HepG2 (cell line): ENCODE data around the gene C22orf15. TPM values are rescaled to one million over a fixed set of nuclear protein-coding genes. Genes with fewer than 3 reads are reported as not detected.
A peak's percentile ranks its signal among the peaks of the same experiment; 100 is the strongest.

Experiments used
- ATAC-seq: fragments of 200-7000 bp; cut with Tn5 transposase; 3 replicates; pipeline ENCODE4 v1.9.1; 2020; ENCODE audit warnings: mild to moderate bottlenecking, moderate library complexity
- BruUV-seq: library from RNA; stranded (reverse); fragments of 400-500 nt; replicated peaks from 2 replicates; lab custom pipeline; 2021; lab: Mats Ljungman, UMichigan
- CTCF ChIA-PET: fragments of 300-600 bp; formaldehyde crosslinking; extraction: SDS; loops from one replicate; lab custom pipeline; 2021; ENCODE audit warnings: low total read pairs, inconsistent platforms, low intra/inter-chr PET ratio; lab: Yijun Ruan, JAX
- POLR2A ChIA-PET: fragments of 350-600 bp; sonication (Branson Sonifier 250); formaldehyde crosslinking; loops from one replicate; lab custom pipeline; 2020; ENCODE audit warnings: antibody characterized with exemption, inconsistent platforms; lab: Yijun Ruan, JAX
- DNase-seq: peaks from one replicate; pipeline ENCODE4 v3.0.0-alpha.2; 2015; ENCODE audit warnings: low spot score
- FAIRE-seq: peaks from 3 replicates; lab custom pipeline; 2011; peaks lifted over from hg19 to GRCh38; lab: Jason Lieb, UNC
- H2AFZ ChIP-seq: one replicate; pipeline ENCODE4 v1.6.1; 2011; ENCODE audit warnings: low read length, inconsistent platforms
- H3K27ac ChIP-seq: fragments of 300-600 bp; 3 replicates; pipeline ENCODE4 v1.8.0; 2011; ENCODE audit warnings: mixed run types, mild to moderate bottlenecking, mixed read lengths, low read length, inconsistent platforms; ENCODE audit not compliant: insufficient read depth; ENCODE audit errors: extremely low read length
- H3K27me3 ChIP-seq, 2 experiments: fragments of 200-600 bp in 1 of 2; 2 replicates in 1 of 2; 3 replicates in 1 of 2; pipeline versions ENCODE4 v1.6.0 to v1.8.0; 2011; ENCODE audit warnings: low read length in 2 of 2, mild to moderate bottlenecking in 2 of 2, moderate library complexity in 2 of 2, inconsistent platforms in 1 of 2; ENCODE audit not compliant: insufficient read depth in 2 of 2, control insufficient read depth in 1 of 2
- H3K36me3 ChIP-seq, 2 experiments: fragments of 200-600 bp in 1 of 2; replicated peaks in 1 of 2; 2 replicates in 1 of 2; 3 replicates in 1 of 2; pipeline versions ENCODE4 v1.5.1 to v1.8.0; 2011; ENCODE audit warnings: low read length in 2 of 2, inconsistent platforms in 1 of 2; ENCODE audit not compliant: insufficient read depth in 2 of 2, control insufficient read depth in 1 of 2
- H3K4me1 ChIP-seq: 2 replicates; pipeline ENCODE4 v1.5.1; 2012; ENCODE audit warnings: low read length, inconsistent platforms; ENCODE audit not compliant: insufficient read depth
- H3K4me2 ChIP-seq: 2 replicates; pipeline ENCODE4 v1.6.0; 2011; ENCODE audit warnings: low read depth, low read length, inconsistent platforms
- H3K4me3 ChIP-seq, 3 experiments: fragments of 200-600 bp in 1 of 3; sonication (generic), shearing (Covaris generic) in 1 of 3; replicated peaks in 1 of 3; 2 replicates each; pipeline ENCODE4 v1.5.1; 2011 to 2016; ENCODE audit warnings: low read length in 3 of 3, inconsistent platforms in 2 of 3, low read depth in 2 of 3, mild to moderate bottlenecking in 2 of 3, control low read depth in 1 of 3, mixed read lengths in 1 of 3; ENCODE audit not compliant: insufficient read depth in 1 of 3
- H3K79me2 ChIP-seq: one replicate; pipeline ENCODE4 v1.6.1; 2011; ENCODE audit warnings: low read length, inconsistent platforms; ENCODE audit not compliant: insufficient read depth
- H3K9ac ChIP-seq: 2 replicates; pipeline ENCODE4 v1.6.0; 2011; ENCODE audit warnings: mild to moderate bottlenecking, low read depth, low read length, inconsistent platforms; ENCODE audit not compliant: insufficient read depth
- H3K9me3 ChIP-seq: 2 replicates; pipeline ENCODE4 v1.5.1; 2012; ENCODE audit warnings: mild to moderate bottlenecking, low read length
- H4K20me1 ChIP-seq: 2 replicates; pipeline ENCODE4 v1.6.0; 2011; ENCODE audit warnings: inconsistent platforms, mild to moderate bottlenecking, low read length, moderate library complexity; ENCODE audit not compliant: insufficient read depth
- HNRNPLL ChIP-seq: fragments of 200-400 bp; formaldehyde crosslinking; IDR thresholded peaks from 2 replicates; pipeline ENCODE4 v1.6.1; 2017; ENCODE audit warnings: mild to moderate bottlenecking, low read depth, low read length; ENCODE audit not compliant: poor library complexity, severe bottlenecking
- ZNF768 ChIP-seq: sonication (generic); formaldehyde crosslinking; IDR thresholded peaks from 2 replicates; pipeline ENCODE4 v1.4.0; 2020; ENCODE audit warnings: missing genetic modification reagents
- WGBS: methylation state at CpG from one replicate; pipeline ENCODE4 v1.1.6; 2017; ENCODE audit warnings: low lambda C conversion rate; 5-methylcytosine and 5-hydroxymethylcytosine counted together
- in situ Hi-C: cut with HindIII; loops from 2 replicates; pipeline ENCODE4 v1.10.0; 2017; ENCODE audit warnings: low pct_unique_long_range_greater_than_20kb; ENCODE audit not compliant: extremely low pct_ligation_motif_present
- intact Hi-C: fragments of 100-400 bp; cut with micrococcal nuclease; formaldehyde crosslinking; loops from one replicate; pipeline ENCODE4 v1.10.0; 2022; ENCODE audit not compliant: unreplicated experiment
- polyA plus RNA-seq, 8 experiments: library from polyadenylated mRNA; depleted of rRNA in 3 of 8; stranded (reverse) in 7 of 8; unstranded in 1 of 8; fragments of >200 nt; fragmentation: Illumina TruSeq in 4 of 8; extraction: Trizol in 4 of 8; gene quantifications; 2 replicates each; pipeline versions ENCODE4 v1.2.1 to v1.2.3, GENCODE V29; 2011 to 2016; ENCODE audit warnings: low read depth in 4 of 8, missing spikeins in 1 of 8, mixed read lengths in 1 of 8; ENCODE audit not compliant: insufficient read depth in 1 of 8
- total RNA-seq, 5 experiments: library from RNA; depleted of rRNA; stranded (reverse); fragments of >200 nt; fragmentation: Illumina TruSeq; extraction: Trizol; gene quantifications; 2 replicates each; pipeline ENCODE4 v1.2.3, GENCODE V29; 2016; ENCODE audit warnings: low read depth in 1 of 5
- TF ChIP-seq, protein P1 (sequence below): sonication (generic); formaldehyde crosslinking; IDR thresholded peaks from 2 replicates; pipeline ENCODE4 v1.5.1; 2020; ENCODE audit warnings: mild to moderate bottlenecking, missing genetic modification reagents, moderate library complexity
- TF ChIP-seq, protein P2 (sequence below): sonication (generic); formaldehyde crosslinking; IDR thresholded peaks from 2 replicates; pipeline ENCODE4 v1.4.0; 2020; ENCODE audit warnings: missing genetic modification reagents
- TF ChIP-seq, protein P3 (sequence below): sonication (generic); formaldehyde crosslinking; IDR thresholded peaks from 2 replicates; pipeline ENCODE4 v1.5.0; 2020; ENCODE audit warnings: missing genetic modification reagents
- TF ChIP-seq, protein P4 (sequence below): sonication (generic); formaldehyde crosslinking; IDR thresholded peaks from one replicate; pipeline ENCODE4 v1.5.1; 2020; ENCODE audit warnings: mild to moderate bottlenecking, missing genetic modification reagents; ENCODE audit errors: not compliant biosample characterization

Gene C22orf15
- total and polyA plus RNA-seq, 2 of the 13 experiments (the other 11 are each of a cell fraction or from before 2014, with no cell fraction given), result not detected

DNA sequence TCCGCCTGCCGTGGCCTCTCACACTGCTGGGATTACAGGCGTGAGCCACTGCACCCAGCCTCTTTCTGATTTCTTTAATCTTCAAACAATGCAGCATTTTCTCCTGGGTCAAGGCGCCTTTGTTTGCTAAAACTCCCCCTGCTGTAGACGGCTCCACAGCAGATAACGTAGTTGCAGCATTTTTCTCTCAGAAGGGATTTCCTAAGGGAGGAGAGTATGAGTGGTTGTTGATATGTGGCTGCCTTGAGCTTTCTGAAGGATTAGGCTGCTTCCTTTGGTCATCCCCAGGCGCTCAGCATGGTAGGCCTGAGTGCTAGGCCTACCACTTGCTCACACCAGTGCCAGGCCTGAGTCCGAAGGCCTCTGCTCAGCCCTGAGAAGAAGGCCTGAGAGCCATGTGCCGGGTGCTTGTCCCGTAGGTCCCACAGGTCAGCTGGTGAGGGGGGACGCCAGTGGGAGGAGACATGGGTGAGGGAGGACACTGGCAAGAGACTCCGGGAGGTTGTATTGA, 42.0 kb downstream of the C22orf15 start (continued):
- no peak for TF ChIP-seq ZNF768 (CRISPR knock-in tag)
- TF ChIP-seq, protein P1, sequence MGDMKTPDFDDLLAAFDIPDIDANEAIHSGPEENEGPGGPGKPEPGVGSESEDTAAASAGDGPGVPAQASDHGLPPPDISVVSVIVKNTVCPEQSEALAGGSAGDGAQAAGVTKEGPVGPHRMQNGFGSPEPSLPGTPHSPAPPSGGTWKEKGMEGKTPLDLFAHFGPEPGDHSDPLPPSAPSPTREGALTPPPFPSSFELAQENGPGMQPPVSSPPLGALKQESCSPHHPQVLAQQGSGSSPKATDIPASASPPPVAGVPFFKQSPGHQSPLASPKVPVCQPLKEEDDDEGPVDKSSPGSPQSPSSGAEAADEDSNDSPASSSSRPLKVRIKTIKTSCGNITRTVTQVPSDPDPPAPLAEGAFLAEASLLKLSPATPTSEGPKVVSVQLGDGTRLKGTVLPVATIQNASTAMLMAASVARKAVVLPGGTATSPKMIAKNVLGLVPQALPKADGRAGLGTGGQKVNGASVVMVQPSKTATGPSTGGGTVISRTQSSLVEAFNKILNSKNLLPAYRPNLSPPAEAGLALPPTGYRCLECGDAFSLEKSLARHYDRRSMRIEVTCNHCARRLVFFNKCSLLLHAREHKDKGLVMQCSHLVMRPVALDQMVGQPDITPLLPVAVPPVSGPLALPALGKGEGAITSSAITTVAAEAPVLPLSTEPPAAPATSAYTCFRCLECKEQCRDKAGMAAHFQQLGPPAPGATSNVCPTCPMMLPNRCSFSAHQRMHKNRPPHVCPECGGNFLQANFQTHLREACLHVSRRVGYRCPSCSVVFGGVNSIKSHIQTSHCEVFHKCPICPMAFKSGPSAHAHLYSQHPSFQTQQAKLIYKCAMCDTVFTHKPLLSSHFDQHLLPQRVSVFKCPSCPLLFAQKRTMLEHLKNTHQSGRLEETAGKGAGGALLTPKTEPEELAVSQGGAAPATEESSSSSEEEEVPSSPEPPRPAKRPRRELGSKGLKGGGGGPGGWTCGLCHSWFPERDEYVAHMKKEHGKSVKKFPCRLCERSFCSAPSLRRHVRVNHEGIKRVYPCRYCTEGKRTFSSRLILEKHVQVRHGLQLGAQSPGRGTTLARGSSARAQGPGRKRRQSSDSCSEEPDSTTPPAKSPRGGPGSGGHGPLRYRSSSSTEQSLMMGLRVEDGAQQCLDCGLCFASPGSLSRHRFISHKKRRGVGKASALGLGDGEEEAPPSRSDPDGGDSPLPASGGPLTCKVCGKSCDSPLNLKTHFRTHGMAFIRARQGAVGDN, result 0 out of 2 replicates have a peak, but pooled peaks have one; percentile 12
- TF ChIP-seq, protein P2, sequence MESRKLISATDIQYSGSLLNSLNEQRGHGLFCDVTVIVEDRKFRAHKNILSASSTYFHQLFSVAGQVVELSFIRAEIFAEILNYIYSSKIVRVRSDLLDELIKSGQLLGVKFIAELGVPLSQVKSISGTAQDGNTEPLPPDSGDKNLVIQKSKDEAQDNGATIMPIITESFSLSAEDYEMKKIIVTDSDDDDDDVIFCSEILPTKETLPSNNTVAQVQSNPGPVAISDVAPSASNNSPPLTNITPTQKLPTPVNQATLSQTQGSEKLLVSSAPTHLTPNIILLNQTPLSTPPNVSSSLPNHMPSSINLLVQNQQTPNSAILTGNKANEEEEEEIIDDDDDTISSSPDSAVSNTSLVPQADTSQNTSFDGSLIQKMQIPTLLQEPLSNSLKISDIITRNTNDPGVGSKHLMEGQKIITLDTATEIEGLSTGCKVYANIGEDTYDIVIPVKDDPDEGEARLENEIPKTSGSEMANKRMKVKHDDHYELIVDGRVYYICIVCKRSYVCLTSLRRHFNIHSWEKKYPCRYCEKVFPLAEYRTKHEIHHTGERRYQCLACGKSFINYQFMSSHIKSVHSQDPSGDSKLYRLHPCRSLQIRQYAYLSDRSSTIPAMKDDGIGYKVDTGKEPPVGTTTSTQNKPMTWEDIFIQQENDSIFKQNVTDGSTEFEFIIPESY (CRISPR knock-in tag), result peak; percentile 96

DNA sequence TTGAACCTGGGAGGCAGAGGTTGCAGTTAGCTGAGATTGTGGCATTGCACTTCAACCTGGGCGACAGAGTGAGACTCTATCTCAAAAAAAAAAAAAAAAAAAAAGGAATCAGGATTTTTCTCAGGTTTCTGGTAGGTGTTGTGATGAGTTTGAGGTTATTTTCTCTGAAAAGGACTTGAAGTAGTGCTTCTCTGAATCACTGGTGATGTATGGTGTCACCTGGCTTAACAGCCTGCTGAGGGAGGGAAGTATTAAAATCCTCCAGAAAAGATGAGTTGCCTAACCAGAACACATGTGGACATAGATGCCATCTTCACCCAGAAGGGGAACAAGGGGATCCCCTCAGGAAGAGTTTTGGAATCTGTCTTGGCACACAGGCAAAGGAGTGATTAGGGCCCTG, 44.0 kb downstream of the C22orf15 start:
- ATAC-seq, result no peak
- H2AFZ ChIP-seq, result no peak overlapping the region
- H3K79me2 ChIP-seq, result no peaks in the 10 kb centered on the region
- no peak overlapping the region for H3K4me3 ChIP-seq
- intact Hi-C loops, result no loop called here
- peaks cover 19 to 48% of the 10 kb centered on the region in 2 experiments for H3K36me3 ChIP-seq
- no peaks in the 10 kb centered on the region for H4K20me1 ChIP-seq
- WGBS, result 96% methylated on average over 1 of the region's 1 CpG
- DNase-seq, result no peak
- no peak overlapping the region for H3K27ac ChIP-seq
- CTCF ChIA-PET, result no interaction called here
- no peaks in the 10 kb centered on the region for H3K9me3 ChIP-seq
- FAIRE-seq, result no peak
- in situ Hi-C loops, result no loop called here
- H3K9ac ChIP-seq, result no peak overlapping the region
- POLR2A ChIA-PET, result no interaction called here
- peaks cover 11% of the 10 kb centered on the region for H3K4me1 ChIP-seq
- BruUV-seq, result no TSS peak
- no peaks in the 10 kb centered on the region for H3K27me3 ChIP-seq
- H3K4me2 ChIP-seq, result no peak overlapping the region
- TF ChIP-seq, protein P3, sequence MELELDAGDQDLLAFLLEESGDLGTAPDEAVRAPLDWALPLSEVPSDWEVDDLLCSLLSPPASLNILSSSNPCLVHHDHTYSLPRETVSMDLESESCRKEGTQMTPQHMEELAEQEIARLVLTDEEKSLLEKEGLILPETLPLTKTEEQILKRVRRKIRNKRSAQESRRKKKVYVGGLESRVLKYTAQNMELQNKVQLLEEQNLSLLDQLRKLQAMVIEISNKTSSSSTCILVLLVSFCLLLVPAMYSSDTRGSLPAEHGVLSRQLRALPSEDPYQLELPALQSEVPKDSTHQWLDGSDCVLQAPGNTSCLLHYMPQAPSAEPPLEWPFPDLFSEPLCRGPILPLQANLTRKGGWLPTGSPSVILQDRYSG (CRISPR knock-in tag), result no peak
- TF ChIP-seq, protein P4, sequence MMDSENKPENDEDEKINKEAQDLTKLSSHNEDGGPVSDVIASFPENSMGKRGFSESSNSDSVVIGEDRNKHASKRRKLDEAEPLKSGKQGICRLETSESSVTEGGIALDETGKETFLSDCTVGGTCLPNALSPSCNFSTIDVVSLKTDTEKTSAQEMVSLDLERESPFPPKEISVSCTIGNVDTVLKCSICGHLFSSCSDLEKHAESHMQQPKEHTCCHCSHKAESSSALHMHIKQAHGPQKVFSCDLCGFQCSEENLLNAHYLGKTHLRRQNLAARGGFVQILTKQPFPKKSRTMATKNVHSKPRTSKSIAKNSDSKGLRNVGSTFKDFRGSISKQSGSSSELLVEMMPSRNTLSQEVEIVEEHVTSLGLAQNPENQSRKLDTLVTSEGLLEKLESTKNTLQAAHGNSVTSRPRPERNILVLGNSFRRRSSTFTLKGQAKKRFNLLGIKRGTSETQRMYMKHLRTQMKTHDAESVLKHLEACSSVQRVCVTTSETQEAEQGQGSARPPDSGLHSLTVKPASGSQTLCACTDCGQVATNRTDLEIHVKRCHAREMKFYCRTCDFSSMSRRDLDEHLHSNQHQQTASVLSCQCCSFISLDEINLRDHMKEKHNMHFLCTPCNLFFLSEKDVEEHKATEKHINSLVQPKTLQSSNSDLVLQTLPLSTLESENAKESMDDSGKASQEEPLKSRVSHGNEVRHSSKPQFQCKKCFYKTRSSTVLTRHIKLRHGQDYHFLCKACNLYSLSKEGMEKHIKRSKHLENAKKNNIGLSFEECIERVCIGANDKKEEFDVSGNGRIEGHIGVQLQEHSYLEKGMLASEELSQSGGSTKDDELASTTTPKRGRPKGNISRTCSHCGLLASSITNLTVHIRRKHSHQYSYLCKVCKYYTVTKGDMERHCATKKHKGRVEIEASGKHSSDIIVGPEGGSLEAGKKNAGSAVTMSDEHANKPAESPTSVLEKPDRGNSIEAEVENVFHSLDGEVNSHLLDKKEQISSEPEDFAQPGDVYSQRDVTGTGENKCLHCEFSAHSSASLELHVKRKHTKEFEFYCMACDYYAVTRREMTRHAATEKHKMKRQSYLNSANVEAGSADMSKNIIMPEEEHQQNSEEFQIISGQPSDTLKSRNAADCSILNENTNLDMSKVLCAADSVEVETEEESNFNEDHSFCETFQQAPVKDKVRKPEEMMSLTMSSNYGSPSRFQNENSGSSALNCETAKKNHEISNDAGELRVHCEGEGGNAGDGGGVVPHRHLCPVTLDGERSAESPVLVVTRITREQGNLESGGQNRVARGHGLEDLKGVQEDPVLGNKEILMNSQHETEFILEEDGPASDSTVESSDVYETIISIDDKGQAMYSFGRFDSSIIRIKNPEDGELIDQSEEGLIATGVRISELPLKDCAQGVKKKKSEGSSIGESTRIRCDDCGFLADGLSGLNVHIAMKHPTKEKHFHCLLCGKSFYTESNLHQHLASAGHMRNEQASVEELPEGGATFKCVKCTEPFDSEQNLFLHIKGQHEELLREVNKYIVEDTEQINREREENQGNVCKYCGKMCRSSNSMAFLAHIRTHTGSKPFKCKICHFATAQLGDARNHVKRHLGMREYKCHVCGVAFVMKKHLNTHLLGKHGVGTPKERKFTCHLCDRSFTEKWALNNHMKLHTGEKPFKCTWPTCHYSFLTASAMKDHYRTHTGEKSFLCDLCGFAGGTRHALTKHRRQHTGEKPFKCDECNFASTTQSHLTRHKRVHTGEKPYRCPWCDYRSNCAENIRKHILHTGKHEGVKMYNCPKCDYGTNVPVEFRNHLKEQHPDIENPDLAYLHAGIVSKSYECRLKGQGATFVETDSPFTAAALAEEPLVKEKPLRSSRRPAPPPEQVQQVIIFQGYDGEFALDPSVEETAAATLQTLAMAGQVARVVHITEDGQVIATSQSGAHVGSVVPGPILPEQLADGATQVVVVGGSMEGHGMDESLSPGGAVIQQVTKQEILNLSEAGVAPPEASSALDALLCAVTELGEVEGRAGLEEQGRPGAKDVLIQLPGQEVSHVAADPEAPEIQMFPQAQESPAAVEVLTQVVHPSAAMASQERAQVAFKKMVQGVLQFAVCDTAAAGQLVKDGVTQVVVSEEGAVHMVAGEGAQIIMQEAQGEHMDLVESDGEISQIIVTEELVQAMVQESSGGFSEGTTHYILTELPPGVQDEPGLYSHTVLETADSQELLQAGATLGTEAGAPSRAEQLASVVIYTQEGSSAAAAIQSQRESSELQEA (CRISPR knock-in tag), result no peak
- no peak for TF ChIP-seq HNRNPLL
